Activated CD4-positive, CD25-positive, alpha-beta regulatory T cell treated with anti-CD3 and anti-CD28 coated beads, Interleukin-2, amount 50 U/mL, for 24 hours (primary cell): ENCODE results near the gene AHDC1.
"Not testable (repeated sequence)": the region's sequence is repeated elsewhere in the genome, so short reads cannot be mapped to it uniquely, and the experiment has no call there.

ENCODE experiments used
- ATAC-seq, 2 donors: fragments of 150-1000 bp; cut with Tn5 transposase; one replicate each; pipeline ENCODE4 v1.10.0; 2021; ENCODE audit warnings: mild to moderate bottlenecking in 1 of 2, moderate library complexity in 1 of 2

AHDC1 gene

DNA sequence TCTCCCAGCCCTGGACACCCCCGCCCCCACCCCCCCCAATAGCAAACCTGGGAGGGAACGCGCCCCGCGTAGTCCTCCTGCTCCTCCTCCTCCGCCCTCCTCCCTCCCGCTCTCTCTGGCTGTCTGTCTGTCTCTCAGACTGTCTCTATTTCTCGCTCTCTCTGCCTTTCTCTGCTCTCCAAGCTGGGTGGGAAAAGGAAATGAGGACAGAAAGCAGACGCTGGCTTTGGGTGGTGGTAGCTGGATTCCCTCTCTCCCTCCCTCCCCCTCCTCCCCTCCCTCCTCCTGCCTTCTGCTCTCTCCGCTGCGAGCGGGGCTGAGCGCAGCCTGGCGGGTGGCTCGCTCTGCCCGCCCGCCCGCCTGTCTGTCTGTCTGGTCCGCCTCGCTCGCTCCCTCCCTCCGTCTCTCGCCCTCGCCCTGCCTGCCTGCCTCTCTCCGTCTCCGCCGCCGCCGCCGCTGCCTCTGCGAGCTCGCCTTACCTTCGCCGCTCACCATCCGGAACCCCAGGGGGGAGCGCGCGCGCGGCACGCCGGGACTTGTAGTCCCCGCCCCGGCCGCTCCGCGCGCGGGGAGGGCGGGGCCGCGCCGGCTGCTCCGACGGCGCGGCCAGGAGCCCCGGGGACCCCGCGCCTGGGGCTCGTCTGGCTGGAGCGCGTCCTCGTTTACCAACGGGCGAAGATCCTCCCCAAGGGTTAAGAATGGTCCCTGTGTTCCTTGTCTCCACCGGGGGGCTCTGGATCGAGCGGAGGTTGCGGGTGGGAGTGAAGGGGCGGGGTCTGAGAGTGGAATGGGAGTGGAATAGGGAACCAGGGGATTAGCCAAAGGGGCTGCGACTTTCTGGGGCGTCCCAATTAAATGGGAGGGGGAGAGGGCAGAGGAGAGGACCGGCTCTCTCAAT is at the start of gene AHDC1:
AHDC1 (minus strand) TSS at position 464 of the 898 bp plus-strand sequence. CDS start 52,029 bp downstream, outside the sequence.
- ATAC-seq = peak; percentile 85 to 86

DNA sequence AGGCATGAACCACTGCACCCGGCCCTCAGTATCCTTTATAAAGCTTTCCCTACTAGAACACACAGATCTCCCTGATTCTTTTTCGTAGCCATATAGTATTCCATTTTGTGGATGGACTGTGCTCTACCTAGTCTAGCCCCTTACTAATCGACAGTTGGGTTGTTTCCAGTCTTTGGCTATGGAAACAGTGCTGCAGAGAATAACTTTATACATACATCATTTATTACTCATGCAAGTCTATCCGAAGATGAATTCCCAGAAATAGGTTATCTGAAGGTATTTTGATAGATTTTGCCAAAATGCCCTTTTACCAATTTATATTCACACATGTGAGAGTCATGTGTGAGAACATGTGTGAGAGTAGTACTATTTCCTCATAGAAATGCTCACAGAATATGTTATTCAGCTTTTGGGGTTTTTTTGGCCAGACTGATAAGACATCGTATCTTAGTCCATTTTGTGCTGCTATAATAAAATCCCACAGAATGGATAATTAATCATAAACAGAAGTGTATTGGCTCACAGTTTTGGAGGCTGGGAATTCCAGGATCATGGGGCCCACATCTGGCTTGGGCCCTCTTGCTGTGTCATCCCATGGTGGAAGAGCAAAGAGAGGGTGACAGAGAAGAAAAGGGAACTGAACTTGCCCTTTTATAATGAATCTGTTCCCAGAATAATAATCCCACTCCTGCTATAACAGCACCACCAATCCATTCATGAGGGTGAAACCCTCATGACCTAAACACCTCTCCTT is 48.3 kb upstream of the AHDC1 start:
- no peak for ATAC-seq

DNA sequence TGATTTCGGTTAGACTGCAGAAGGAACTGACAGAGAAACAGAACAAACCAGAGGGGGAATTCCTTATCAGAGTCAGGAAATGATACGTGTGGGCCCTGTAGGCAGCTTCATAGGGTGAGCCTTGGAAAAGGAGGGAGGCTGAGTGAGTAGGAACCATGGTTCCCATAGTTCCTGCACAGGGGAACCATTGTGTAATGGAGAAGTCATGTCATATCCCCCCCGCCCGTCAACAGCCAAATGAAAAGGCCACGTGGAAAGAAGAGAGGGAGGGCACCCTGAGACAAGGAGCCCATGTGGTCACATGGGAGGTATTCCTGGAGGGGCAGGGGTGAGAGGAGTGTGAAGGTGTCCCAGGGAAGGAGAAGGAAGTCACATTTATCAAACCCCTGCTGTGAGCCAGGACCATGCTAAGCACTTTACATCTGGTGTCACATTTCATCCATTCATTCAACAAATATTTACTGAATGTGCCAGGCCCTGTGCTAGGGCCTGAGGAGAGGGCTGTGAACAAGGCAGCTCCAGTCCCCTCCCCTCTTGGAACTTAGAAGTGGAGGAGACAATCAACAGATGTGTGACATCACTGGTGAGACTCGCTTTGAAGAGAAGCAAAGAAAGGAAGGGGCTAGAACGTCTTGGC is 46.7 kb upstream of the AHDC1 start:
- ATAC-seq = no peak

DNA sequence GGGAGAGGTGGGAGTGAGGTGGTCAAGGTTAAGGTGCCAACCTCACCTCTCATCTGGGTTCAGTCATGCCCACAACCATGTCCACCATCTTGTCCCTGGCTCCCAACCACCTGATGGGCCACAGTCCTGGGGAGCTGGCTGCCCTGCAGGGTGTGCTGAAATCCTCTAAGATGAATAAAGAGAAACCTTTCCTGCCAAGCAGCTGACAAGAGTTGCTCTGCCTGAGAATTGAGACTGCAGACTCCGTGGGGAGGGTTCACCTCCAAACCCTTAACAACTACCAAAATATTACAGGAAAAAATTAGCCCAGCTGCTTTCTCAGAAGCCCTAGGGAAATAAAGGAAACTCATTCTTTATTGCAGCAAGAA is 46.2 kb upstream of the AHDC1 start:
- ATAC-seq = no peak

DNA sequence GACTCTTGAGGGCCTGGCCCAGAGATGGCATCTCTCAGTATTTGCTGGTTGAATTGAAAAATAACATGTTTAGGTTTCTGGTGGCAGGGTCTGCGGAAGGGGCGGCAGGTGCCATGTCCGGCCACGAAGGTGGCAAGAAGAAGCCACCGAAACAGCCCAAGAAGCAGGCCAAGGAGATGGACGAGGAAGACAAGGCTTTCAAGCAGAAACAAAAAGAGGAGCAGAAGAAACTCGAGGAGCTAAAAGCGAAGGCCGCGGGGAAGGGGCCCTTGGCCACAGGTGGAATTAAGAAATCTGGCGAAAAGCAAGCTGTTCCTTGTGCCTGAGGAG is 45.3 kb upstream of the AHDC1 start:
- no peak for ATAC-seq

DNA sequence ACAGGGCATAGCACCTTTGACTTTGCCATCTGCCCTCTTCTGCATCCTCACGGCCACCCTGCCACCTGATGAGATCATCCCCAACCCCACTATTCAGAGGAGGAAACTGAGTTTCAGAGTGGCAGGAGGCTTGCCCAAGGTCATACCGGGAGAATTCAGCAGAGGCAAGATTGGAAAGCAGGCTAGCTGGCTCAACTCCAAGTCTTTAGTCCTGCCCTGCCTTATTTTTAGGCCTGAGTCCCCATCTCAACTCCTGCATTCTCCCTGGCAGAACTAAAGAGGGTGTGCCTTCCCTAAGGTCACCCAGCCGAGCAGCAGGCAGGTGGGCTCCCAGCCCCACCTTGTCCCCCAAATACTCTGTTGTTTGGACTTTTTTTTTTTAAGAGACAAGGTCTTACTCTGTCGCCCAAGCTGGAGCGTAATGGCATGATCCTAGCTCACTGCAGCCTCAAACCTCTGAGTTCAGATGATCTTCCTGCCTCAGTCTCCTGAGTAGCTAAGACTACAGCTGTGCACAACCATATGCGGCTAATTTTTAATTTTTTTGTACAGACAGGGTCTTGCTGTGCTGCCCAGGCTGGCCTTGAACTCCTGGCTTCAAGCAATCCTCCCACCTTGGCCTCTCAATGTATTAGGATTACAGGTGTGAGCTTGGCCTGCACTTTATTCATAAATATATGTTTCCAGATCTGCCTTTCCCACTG is 44.8 kb upstream of the AHDC1 start:
- no peak for ATAC-seq

DNA sequence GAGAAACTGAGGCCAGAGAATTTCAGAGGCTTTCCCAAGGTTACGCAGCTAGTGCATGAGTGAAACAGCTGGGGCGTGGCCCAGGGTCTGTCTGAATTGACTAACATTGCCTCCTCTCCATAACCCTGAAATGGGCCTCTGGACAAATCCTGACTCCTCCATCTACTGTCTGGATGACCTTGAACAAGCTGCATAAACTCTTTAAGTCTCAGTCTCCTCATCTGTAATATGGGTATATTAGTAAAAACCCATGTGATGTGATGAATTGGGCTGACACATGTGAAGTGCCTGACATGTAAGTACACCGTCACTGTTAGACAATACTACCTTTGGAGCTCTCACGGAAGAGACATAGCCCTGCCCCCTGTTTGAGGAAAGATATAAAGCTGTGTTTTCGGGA is 43.4 kb upstream of the AHDC1 start:
- ATAC-seq = no peak

DNA sequence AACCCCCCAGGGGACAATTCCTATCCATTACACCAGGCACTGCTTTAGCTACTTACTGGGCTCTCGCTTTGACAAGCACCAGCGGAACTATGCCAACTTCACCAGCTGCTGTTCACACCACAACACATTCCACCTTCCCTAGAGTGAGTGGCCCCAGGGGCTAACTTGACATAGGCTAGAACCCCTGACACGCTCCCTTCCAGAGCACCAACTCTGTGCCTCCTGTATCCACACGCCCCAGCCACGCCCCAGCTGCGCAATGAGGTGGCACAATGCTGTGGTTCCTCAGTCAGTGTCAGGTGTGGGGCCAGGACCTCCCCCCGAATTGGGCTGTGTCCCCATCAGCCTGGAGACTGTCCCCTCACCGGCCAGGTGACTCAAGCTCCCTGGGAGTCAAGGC is 42.7 kb upstream of the AHDC1 start:
- ATAC-seq = no peak

GRCh38 chr1:27645071-27645415 is 41.1 kb upstream of the AHDC1 start:
- ATAC-seq = no peak

DNA sequence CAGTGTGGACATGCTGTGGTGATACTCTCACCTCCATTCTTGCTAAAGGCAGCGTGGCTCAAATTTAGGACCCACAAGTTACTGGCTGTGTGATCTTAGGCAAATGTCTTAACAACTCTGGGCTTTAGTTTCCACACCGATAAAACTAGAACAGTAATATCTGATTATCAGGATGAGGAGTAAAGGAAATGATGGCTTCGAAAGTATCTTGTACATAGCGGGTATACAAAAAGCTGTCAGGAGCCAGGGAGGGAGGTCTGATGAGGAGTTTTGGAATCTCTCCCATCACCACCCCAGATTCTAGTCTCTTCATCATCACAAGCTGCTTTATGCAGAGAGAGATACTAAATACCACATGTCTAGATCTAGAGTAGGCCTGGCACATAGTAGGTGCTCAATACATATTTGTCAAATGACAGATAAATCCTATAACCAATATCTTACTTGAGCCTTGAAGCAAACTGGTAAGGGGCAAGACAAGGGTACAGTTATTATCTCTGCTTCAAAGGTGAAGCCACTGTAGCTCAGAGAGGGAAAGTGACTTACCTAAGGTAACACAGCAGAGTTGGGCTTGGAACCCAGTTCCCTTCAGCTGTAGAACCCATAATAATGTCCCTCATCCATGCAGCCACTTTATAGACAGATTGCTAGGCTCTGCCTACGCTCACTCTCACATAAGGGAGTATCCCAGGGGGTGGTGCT is 40.6 kb upstream of the AHDC1 start:
- ATAC-seq = no peak

- ATAC-seq = peak; percentile 92 to 93
These were observed 39.8 kb upstream of the AHDC1 start for GRCh38 chr1:27643600-27644368.

DNA sequence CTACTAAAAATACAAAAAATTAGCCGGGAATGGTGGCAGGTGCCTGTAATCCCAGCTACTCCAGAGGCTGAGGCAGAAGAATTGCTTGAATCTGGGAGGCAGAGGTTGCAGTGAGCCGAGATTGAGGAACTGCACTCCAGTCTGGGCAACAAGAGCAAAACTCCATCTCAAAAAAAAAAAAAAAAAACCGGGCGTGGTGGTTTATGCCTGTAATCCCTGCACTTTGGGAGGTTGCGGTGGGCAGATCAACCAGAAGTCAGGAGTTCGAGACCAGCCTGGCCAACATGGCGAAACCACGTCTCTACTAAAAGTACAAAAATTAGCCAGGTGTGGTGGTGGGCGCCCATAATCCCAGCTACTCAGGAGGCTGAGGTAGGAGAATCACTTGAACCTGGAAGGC is 36.6 kb upstream of the AHDC1 start:
- ATAC-seq = not testable (repeated sequence)

- ATAC-seq = no peak
These were observed 34.9 kb upstream of the AHDC1 start for GRCh38 chr1:27638805-27639204.

- ATAC-seq = no peak
These were observed 34.2 kb upstream of the AHDC1 start for GRCh38 chr1:27638047-27638734.

DNA sequence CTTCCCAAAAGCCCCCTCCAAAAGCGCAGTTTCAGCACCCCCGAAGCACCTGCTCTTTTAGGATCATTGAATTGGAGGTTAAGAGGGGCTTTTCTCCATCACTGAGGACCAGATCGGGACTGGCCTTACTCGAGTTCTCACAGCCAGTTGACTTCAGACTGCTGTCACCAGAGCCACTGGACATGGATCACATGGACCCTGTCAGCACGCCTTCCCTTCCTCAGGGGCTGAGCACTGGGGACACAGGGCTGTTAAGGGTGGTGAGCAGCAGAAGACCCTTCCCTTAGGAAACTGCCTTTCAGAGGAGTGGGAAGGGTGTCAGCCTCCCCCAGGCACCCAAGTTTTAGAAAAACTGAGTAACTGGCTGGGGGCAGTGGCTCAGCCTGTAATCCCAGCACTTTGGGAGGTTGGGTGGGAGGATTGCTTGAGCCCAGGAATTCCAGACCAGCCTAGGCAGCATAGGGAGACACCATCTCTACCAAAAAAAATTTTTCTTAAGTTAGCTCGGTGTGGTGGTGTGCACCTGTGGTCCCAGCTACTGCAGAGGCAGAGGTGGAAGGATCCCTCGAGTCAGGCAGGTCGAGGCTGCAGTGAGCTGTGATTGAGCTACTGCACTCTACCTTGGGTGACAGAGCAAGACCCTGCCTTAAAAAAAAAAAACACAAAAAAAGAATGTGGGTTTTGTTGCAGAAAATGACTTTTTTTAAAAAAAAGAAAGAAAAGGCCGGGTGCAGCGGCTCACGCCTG is 31.6 kb upstream of the AHDC1 start:
- no peak for ATAC-seq

- ATAC-seq = no peak
These were observed 31.0 kb upstream of the AHDC1 start, which contains the start of gene FGR for GRCh38 chr1:27634985-27635367. FGR (minus strand) TSS chr1:27635185; CDS start chr1:27623916, 11,269 bp downstream.

- no peak for ATAC-seq
These were observed 30.4 kb upstream of the AHDC1 start for GRCh38 chr1:27634177-27634984.

DNA sequence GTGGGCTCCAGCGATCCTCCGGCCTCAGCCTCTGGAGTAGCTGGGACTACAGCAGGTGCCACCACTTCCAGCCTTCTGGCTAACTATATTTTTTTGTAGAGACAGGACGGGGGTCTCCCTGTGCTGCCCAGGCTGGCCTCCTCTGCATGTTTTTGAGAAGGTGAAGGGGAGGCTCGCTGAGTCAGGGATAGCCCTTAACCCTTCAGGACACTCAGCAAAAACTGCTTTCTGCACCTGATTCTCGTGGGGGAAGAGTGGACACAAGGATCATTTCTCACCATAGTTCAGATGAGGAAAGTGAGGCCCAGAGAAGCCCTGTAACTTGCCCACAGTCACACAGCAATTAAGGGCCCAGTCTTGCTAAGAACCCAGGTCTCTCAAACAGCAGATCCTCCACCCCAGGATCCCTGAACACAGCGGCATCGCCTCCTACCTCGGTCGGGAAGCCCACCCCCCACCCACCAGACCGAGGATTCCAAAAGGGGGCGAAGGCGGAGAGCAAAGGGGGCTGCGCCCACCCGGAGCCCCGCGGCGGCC is 29.8 kb upstream of the AHDC1 start:
- no peak for ATAC-seq

DNA sequence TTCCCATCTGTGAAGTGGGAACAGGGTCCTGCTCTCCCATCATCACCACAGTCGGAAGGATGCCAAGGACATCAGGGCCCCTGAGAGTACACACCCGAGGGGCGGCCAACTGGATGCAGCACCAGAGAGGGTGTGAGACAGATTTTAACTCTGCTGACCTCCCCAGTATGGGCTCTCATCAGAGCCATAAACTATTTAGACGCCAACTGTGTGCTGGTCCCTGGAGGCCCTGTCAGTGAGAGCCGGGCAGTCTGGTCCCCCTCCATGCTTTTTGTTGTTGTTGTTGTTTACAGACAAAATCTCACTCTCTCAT is 29.3 kb upstream of the AHDC1 start:
- ATAC-seq = no peak
